ENCODE data around the gene ZDHHC11B.
A peak's percentile ranks its signal among the peaks of the same experiment; 100 is the strongest.

Gene ZDHHC11B

DNA sequence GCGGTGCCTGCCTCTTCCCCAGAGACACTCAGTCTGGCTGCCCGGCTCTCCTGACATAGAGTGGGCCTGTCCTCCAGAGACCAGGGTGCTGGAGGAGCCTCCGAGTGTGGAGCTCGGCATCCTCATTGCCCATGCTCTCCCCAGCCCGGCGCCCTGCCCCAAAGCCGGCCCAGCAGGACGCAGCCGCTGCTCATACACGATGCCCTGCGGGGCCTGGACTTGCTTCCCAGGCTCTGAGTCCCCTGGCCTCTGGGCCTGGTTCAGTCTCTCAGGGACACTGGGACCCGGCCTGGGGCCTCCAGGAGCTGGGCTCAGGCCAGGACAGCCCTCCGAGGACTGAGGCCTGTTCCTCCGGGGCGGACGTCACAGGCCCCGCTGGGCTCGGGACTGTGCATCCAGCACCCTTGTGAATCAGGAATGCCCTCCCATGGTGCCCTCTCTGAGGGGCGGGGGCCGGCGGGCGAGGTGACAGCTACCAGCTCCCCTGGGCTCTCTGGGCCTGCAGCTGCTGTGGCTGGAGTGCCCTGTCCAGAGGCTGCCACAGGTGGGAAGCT lies 114.6 kb downstream of the ZDHHC11B start:
- DNase-seq = no peak

DNA sequence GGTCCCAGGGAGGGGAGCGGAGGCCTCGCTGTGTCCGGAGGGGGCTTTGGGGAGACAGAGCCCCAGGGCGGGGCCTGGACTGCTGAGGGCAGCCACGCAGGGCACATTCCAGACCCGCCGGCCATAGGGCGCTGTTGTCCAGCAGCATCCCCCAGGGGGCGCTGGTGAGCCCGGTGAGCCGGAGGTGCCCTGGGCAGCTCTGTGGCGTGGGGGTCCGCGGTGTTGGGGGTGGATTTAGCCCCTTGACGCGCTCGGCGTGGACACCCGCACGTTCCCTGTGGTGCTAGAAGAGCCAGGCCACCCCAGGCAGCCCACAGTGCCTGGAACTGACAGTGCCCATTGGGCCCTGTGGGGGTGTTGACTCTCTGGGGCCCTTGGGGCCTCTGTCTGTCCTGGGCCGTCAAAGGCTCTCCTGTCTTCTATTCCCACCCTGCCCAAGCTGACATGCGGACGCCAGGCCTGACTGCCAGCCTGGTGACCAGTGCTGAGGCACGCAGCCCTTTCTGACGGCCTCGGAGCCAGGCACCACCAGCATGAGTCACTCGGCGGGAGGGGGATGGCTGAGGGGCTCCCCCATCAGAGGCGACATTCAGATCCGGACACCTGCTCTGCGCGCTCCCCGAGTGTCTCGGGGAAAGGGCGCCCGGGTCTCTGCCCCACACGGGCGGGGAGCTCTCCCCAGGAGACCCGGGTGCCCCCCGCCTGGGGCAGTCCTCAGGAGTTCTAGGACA lies 115.3 kb downstream of the ZDHHC11B start:
- DNase-seq = peak; percentile 82

DNA sequence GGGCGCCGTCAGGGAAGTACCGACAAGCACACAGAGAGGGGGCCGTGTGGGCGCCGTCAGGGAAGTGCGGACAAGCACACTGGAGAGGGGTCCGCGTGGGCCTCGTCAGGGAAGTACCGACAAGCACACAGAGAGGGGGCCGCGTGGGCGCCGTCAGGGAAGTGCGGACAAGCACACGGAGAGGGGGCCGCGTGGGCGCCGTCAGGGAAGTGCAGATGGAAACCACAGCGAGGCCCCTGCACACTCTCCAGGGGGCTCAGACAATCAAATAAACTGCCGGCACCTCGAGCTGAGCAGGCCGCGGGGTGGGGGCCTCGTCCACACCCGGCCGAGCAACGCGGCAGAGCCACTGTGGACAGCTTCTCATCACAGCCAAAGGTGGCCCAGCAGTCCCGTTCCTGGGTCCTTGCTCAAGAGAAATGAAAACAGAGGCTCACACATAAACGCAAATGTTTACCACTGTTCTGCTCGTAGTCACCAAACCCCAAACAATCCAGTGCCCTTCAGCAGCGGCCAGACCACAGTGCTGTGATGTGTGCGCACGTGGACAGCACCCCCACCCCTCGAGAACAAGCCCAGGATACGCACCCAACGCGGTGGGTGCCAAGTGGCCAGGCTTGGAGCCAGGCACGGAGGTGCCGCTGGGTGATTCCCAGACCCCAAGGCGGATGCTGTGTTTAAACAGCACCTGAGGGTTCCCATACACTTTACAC lies 116.1 kb downstream of the ZDHHC11B start:
- no peak for DNase-seq

DNA sequence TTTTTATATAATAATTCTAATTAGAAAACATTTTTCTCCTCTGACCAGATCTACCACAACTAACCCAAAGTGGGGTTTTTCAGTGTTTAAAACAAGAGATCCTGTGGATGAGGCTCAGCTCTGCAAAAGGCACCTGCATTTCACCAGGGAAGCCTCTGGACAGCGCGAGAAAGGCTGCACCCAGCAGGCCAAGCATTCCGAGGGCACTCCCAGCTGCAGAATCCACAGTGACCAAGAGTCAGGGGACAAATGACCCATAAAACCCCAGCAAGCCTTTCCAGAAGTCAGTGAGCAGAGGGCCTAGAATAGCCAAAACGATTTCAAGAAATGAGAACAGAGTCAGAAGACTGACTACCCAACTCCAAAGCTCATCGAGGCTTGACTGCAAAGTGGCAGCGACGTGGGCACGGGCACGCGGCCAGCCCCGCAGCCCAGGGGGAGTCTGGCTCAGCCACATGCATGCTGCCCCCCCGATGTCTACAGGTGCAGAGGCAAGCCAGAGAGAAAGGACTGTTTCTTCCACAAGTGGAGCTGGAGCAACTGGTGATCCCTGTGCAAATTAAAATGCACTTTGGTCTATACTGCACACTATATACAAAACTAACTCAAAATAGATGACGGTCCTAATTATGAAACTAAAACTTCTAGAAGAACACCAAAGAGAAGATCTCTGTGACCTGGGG lies 117.6 kb downstream of the ZDHHC11B start:
- no peak for DNase-seq

DNA sequence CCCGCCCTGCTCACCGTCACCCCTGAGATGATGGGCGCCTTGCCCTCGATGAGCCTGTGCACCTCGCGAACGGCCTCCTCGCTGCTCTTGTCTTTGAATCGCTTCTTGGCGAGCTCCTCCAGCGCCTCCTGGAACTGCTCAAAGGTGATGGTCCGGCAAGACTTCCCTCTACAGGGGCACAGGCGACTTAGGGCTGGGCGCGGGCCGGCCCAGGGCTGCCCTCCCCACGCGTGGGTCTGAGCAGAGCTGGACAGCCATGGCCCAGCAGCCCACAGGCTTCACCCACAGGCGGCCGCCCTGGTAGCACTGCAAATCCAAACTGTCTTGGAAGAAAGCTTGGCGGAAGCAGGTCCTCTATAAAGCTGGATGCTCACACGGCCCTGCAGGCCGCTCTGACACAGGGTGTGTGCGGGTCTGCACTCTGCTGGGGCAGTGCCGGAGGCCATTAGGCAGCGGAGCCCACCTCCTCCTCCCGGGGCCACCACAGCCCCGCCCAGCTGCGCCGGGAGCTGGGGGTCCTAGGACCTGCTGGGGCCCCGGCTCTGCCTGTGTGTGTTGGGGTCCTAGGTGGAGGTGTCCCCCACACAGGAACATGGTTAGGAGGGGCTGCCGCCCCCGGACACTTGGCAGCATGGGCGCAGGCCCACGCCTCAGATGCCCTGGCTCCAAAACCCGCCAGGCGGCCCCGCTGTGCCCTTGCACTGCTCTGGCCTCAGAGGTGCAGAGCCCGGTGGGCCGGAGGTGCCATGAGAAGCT lies 118.4 kb downstream of the ZDHHC11B start:
- DNase-seq = no peak

DNA sequence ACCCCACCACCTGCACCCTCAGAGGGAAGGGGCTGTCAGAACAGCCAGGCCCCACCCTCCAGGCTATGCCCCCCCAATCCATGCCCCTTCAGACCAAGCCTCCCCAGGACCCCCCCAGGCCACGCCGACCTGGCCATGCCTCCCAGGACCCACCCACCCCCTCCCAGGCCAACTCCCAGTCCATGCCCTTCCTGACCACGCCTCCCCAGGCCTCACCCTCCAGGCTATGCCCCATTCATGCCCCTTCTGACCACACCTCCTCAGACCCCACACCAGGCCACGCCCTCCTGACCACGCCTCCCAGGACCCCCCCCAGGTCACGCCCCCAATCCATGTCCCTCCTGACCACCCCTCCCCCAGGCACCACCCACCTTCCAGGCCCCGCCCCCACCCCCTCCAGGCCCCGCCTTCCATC lies 119.0 kb downstream of the ZDHHC11B start:
- no peak for DNase-seq

DNA sequence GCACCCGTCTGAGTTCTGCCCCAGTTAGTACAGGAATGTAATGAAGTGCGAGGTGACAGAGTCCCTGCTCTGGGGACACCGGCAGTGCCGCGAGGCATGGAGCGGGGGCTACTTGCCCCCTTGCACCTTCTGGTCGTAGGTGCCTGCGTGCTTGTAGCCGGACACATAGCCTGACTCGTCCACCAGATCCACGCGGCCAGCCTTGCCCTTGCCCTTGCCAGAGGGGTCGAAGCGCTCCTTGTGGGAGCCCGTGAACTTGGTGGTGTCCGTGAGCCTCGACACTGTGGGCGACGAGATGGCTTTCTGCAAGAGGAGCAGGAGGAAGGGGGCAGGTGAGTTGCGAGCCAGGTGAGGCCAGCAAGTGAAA lies 119.6 kb downstream of the ZDHHC11B start:
- DNase-seq = no peak

DNA sequence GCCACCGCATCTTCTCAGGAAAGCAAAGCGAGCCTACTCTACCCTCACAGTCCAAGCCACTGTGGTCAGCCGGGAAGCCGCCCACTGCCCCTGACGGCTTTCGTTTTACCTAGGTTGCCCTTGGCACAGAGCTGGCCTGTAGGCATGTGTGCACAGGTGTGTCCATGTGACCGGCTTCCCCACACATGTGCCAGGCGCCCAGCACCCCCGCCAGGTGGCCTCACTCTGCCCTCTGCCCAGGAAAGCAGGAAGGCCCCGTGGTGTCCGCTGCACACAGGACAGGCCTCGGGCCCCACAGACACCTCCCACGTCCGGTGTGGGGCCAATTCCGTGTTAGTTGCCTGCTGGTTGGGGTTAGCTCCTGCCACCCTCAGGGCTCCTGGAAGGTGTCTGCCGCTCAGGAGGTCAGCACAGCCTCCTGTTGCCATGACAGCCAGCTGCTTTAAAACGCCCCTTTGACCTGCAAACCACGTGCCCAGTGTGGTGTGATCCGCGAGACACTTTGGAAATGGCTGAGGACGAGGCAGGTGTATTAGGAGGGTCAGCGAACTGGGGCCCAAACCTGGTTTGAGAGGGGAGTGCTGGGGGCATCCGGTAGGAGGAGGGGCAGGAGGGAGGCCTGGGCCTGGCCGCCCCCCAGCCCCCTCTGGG lies 120.1 kb downstream of the ZDHHC11B start:
- no peak for DNase-seq

DNA sequence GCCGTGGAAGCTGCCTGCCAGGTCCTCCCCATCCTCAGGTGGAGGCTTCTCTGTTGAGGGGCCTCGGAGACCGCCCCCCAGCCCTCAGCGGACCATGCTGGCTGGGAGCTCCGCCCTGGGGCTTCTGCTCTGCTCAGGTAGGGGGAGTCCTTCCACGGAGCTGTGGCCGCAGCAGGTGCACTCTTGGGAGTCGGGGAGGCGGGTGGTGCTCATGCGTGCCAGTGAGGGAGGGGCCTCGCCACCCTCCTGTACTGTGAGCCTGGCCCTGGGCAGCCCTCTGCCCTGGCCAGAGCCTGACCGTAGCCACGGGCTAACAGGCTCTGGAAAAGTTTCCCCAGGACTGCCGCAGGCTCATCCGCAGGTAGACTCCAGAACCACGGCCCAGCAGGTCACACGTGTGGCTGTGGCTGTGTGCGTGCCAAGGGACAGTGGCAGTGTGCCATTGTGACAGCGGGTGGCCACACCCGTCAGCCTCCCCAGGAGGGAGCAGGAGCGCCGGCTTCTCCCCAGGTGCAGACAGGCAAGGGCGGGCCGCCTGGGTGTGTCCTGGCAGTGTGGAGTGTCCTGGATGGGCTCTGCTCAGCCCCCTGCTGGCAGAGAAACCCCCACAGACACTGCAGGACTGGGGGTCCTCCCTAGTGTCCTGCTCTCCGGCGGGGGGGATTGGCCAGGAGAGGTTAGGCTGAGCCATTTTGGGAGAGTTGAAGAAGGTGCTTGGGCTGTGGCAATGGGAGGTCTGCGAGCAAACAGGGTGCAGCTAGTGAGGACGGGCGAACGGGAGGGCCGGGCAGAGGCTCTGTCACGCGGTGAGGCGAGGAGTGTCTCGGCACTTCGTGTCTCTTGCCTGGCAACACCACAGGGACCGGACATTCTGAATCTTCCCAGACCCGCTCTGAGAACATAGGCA lies 120.8 kb downstream of the ZDHHC11B start:
- DNase-seq = no peak

DNA sequence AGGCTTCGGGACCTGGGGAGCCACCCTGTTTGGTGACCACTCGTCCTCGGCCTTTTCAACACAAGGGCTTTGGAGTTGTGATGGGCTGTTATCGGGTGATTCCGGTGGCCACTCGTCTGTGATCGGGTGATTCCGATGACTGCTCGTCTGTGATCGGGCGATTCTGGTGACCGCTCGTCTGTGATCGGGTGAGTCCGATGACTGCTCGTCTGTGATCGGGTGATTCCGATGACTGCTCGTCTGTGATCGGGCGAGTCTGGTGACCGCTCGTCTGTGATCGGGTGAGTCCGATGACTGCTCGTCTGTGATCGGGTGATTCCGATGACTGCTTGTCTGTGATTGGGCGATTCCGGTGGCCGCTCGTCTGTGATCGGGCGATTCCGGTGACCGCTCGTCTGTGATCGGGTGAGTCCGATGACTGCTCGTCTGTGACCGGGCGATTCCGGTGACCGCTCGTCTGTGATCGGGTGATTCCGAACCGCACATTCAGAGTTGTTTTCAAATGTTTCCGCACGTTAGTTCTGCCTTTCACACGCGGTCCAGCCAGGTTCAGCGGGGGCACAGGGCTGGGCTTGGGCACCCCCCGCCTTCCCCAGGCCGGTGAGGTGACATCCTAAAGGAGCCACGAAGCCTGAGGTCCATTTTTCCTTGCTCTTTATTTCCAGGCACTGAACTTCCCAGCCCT lies 121.6 kb downstream of the ZDHHC11B start:
- DNase-seq = no peak

DNA sequence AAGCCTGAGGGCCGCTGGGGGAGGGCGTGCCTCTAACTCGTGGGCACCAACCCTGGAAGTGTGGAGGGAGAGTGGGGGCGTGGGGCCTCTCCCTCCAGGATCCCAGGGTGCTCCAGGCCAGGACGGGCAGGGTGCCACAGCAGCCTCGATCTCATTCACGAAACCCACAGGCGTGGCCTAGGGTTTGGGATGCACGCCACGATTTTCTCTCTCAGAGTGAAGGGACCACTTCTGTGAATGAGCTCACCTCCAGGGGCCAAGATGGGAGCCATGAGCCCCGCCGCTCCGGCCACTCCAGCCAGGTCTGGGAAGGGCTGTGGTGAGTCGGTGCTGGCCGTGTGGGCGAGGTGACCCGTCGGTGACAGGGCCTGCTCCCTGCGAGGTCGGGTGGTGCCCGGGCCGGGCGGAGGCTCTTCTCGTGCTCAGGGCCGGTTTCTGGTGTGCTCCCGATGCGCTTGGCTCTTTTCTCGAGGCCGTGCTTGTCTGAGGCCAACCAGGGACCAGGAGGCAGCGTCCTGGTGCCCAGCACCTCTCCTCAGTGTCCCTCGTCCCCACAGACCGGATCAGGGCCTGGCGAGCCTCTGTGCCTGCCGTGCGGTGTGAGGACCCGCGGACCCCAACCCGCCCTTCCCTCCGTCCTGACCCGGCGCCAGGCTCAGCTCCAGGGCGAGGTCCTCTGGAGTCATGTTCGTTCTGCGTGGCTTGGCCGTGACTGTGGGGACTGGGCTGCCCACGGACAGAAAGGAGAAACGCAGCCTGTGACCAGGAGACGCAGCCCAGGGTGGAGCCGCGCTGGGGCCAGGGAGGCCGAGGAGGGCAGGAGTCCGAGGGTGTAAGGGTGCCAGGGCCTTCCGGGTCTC lies 122.4 kb downstream of the ZDHHC11B start:
- no peak for DNase-seq

DNA sequence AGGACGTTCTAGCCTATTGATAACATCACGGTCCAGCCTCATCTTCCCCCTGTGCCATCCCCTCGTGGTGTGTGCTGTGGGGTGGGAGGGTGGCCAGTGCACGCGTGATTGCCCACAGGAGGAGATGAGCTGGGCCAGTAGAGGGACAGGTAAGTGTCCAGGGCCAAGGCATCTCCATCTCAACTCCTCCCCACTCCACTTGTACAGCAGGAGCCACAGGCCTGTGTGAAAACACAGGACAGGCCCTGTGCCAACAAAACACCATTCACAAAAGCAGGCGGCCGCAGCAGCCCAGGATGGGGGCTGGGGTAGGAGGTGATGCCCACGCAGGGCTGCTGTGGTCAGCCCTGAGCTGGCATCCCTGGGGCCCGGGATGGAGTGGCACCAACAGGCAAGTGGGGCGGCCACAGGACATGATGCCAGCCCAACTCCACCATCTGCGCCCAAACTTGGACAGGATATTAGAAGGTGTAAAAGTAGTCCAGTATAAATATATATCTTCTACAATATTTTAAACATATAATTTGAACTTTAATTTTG lies 124.0 kb downstream of the ZDHHC11B start:
- DNase-seq = no peak
